CD4-positive, alpha-beta T cell treated with Interleukin-6 at 100 ng/mL for 8 hours (primary cell): Measurements from ENCODE around the gene LAS1L.
"Not testable (repeated sequence)": the region's sequence is repeated elsewhere in the genome, so short reads cannot be mapped to it uniquely, and the experiment has no call there.

ENCODE experiments used
- DNase-seq: peaks from one replicate; pipeline ENCODE4 v3.0.0-alpha.2; 2020; ENCODE audit warnings: mixed read lengths, low spot score

Gene LAS1L

GRCh38 chrX:65534450-65535292, at the start of gene LAS1L:
LAS1L (minus strand) TSS chrX:65534787; CDS start chrX:65534715, 72 bp downstream.
- DNase-seq: peak; percentile 91

- no peak for DNase-seq
Observed at GRCh38 chrX:65582450-65583082, 48.0 kb upstream of the LAS1L start.

DNA sequence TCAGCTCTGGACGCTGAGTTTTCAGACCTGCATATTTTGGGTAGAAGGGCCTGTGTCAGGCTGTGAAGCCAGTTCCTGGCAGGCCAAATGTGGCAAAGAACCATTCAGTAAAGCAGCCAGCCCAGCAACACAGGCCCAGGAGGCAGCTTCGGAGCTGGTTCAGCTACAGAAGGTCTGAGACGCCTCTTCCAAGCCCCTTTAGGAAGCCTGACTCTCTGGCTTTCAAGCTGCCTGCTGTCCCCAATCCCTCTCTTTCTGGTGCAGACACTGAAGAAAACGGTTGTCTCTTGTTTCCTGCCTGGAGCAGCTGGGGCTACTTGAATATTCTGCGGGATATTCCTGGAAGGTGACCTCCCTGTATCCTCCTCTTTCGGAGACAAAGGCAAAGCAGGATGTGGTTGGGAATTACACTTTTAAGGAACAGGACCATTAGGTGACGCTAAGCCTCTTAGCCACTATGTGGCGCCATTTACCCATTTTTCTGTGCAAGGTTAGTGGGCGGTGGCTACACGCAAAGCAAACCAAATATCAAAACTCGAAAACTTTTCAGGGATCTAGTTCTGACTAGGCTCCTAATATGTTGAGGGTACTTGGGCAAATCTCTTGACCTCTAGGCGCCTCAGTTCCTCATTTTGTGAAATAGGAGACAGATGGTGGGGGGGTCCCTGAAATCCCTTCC, 47.2 kb upstream of the LAS1L start:
- DNase-seq: peak; percentile 66

DNA sequence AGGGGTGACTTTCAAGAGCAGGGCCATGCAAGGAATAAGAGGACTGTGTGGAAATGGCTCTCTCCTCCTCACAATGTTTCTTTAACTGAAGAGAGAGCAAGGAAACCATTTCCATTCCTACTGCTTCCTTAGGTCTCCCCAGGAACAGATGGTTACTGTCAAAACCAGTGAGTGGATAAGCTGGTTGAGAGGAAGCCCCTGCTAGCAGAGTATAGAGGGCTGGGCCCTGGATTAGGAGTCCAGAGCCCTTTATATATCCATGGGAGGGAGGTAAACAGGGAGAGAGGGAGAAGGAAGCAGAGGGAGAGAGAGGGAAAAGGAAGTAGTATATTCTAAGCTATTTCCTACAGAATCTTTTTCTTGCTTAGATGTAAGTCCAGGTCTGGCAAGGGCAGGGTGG, 43.8 kb upstream of the LAS1L start:
- no peak for DNase-seq

GRCh38 chrX:65576160-65576559, 41.6 kb upstream of the LAS1L start:
- DNase-seq: no peak

DNA sequence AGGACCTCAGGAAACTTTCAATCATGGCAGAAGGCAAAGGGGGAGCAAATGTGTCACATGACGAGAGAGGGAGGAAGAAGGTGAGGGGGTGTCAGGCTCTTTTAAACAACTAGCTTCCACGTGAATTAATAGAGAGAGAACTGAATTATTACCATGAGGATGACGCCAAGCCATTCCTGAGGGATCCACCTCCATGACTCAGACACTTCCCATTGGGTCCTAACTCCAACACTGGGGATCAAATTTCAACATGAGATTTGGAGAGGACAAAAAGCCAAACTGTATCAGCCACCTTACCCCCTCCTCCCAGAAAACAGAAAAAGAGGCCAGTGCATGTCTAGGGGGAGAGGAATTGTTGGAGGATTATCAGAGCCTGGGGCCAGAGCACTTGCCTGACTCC, 40.4 kb upstream of the LAS1L start:
- no peak for DNase-seq

DNA sequence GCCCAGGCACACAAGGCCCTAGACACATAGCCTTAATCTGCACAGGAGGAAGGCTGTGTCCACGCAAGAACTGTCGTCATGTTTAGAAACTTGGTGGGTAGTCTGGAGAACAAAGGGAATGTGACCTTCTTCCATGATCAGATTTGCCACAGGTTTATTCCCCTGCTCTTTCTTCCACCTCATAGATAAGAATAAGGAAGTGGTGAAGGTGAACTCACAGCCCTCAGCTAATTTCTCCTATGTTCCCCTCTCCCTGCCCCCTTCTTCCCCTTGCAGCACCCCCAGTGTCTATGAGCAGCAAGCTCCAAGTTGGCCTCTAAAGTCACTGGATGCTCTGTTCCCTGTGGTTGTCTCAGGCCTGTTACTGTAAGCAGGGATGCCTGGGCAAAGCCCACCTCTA, 39.8 kb upstream of the LAS1L start:
- no peak for DNase-seq

DNA sequence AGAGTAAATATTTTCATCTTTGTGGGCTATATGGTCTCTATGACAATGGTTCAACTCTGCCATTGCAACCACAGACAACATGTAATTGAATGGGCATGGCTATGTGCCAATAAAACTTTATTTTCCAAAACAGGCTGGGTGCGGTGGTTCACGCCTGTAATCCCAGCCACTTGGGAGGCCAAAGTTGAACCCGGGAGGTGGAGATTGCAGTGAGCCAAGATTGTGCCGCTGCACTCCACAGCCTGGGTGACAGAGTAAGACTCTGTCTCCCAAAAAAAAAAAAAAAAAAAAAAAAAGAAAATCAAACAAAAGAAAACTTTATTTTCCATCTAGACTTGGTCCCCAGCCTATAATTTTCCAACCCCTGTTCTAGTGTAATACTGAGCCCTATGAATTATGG, 38.4 kb upstream of the LAS1L start:
- no peak for DNase-seq

- DNase-seq: not testable (repeated sequence)
Observed at GRCh38 chrX:65562850-65563249, 28.3 kb upstream of the LAS1L start.

DNA sequence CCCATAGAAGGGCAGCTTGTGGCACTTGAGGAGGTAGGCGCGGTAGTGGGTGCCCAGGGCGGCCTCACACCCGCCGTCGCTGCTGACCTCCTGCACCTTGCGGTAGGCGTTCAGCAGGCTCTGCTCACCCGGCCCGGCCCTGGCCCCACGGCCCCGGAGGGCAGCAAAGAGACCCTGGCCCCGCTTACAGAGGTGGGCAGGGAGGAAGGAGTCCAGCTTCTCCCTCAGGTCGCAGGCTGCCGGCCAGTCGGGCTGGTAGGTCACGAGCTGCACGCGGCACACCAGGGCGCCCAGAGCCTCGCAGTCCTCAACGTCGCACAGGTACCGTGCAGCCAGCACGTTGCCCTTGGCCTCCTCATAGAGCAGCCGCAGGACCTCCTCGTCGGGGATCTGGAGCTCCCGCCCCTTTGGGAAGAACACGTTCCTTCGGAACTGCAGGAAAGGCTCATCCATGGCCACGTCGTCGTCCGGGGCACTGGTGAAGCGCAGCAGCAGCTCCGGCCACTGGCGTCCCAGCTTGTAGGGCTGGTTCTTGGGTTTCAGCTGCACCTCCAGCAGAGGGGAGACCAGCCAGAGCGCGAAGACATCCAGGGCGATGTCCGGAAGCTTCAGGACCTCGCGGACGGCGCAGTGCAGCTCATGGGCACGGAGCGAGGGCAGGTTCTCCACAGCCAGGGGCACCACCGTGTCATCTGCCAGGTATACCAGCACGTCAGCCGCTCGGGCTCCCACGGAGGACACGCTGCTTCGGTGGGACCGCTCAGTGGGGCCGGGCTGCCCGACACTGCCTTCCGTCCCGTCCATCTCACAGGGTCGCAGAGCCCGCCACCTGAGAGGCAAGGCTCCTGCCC, 17.1 kb upstream of the LAS1L start:
- DNase-seq: no peak

- DNase-seq: no peak
Observed at GRCh38 chrX:65551086-65551485, 16.5 kb upstream of the LAS1L start.

GRCh38 chrX:65545456-65545855, 10.9 kb upstream of the LAS1L start:
- no peak for DNase-seq

DNA sequence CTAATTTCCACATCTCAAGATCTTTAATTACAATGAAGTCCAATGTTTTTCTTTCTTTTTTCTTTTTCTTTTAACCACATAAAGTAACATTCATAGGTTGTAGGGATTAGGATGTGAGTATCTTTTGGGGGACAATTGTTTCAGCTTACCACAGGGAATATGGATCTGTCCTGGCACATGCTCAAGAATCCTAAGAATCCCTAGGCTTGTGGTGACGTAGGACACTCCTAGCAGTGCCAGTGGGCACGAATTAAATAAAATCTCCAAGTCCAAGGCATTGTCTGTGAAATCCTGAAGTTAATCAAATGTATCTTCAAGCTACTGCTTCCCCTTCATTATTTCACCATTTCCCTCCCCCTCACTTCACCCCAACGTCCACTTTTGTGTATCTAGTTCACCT, 2.6 kb upstream of the LAS1L start:
- no peak for DNase-seq

DNA sequence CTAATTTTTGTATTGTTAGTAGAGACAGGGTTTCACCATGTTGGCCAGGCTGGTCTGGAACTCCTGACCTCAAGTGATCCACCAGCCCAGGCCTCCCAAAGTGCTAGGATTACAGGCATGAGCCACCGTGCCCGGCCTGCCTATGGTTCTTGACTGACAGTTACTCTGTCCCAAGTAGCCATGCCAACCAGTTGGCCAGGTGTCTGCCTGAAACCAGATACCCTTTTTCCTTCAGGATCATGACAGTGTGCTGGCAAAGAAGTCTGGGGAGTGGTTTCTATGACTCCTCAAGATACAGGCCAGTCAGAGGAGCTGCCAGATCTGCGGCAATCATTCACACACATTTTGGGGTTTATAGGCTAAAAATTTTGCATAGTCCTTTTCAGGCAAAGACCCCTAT, 1.7 kb upstream of the LAS1L start:
- no peak for DNase-seq

- no peak for DNase-seq
Observed at GRCh38 chrX:65532016-65532415, 2.6 kb downstream of the LAS1L start.

DNA sequence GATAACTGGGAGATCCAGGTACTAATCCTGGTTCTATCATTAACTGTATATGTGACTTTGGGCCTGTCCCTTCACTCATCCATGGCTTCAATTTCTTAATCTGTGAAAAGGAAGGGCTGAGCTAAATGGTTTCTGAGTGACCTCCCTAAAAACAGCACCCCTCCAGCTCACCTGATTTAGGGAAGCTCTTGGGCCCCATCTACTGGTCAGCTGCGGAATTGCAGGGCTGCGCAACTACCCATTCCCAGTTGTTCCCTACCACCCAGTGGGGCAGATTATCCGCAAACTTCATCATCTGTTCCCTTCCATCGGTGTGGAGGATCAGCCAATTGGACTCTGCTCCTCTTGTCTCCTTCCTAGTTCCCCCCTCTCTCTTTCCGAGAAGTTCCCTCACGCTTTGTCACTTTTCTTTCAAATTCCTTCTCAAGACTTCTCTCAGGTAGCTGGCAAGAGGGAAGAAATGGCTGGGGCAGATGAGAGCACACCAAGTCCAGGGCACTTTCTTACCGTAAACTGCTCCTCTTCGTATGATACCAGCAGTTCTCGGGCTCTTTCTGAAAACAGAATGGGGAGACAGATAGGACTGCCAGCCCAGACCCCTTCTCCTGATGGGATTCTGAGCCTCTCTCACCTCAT, 5.8 kb downstream of the LAS1L start:
- DNase-seq: peak; percentile 50

GRCh38 chrX:65528293-65528692, 6.3 kb downstream of the LAS1L start:
- no peak for DNase-seq

DNA sequence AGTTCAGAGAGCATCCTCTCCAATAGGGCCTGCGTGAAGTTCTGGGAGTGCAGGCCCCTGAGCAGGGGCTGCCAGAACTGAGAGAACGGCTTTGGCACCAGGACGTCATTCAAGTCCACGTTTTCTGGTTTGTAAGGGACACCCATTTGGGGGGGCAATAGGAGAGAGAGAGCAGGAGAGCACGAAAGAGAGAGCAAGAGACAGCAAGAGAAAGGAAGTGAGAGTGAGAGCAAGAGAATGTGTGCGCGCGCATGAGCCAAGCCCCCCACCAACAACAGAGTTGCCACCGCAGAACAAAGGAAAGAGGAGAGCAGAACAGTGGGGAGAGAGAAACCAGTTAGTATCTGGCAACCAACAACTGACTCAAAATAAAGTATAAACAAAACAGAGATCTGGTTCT, 10.4 kb downstream of the LAS1L start:
- DNase-seq: no peak

DNA sequence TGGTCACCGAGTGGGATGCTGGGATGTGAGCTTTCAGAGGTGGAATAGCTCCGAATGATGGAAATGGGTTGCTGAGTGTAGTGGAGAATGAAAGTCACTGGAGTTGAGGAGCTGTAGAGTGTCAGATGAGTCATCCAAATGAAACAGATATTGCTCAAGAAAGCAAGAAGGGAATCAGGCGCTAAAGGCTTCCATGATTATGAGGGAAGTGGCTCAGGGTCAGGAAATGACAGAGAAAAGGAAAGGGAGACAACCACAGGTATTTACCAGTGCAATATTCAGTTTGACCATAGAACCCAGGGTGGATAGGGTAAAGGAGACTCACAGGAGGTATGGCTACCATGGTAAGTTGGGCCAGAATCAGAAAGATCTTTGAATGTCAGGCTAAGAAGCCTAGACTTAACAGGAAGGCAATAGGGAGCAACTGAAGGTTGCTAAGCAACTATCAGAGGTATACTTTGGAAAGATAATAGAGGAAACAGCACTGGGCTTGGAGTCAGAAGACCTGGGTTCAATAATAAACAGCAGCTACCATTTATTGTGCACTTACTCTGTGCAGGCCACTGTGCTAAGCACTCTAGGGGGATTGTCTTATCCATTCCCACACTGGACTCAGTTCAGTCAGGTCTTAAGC, 11.7 kb downstream of the LAS1L start:
- no peak for DNase-seq

DNA sequence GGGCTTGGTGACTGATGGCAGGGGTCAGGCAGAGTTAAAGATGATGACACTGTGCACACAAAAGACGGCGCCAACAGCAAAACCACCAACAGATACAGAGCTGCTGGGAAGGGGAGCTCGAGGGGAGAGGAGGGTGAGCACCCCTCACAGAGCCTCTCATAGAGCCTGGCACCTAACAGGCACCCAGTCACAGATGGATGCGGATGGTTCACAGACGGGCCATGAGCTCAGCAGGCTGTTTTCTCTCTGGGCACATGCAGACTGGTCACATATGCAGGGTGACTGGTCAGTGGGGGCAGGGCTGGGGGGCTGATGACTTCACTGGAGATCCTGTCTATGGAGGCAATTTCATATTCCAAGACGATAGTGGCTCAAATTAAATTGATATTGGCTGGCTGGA, 15.1 kb downstream of the LAS1L start:
- DNase-seq: not testable (repeated sequence)

DNA sequence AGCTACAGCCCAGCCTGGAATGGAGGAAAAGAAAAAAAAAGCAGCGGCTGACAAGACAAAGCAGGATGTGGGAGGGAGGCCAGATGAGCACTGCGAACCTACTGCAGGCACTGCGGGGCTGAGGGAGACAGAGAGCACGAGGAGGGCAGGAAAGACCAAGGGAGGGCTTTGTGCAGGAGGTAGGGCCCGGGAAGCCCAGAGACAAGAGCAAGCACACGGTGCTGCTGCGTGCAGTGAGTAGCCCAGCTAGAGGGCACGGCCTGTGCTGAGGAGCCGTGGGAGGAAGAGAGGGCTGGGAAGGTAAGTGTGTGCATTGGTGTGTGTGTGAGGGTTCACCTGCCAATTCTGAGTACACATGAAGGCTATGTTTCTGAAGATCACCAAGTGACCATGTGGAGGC, 15.6 kb downstream of the LAS1L start:
- DNase-seq: not testable (repeated sequence)
